Measurements from ENCODE around the gene RELN.

- TF ChIP-seq CTCF (tag by site-specific recombination; IDR thresholded peaks at IDR 0.05), result no peak
- TF ChIP-seq ZNF707 (tag by site-specific recombination; IDR thresholded peaks at IDR 0.05), result no peak
- no peak for TF ChIP-seq ZNF223 (tag by site-specific recombination; IDR thresholded peaks at IDR 0.05)
- TF ChIP-seq ZNF302 (tag by site-specific recombination; IDR thresholded peaks at IDR 0.05; ENCODE audit: low read depth), result no peak
- TF ChIP-seq ZBTB48 (tag by site-specific recombination; IDR thresholded peaks at IDR 0.05), result no peak
- no peak for TF ChIP-seq ZNF366 (tag by site-specific recombination; conservative IDR thresholded peaks at IDR 0.05)
- no peak for TF ChIP-seq ZNF596 (tag by site-specific recombination; IDR thresholded peaks at IDR 0.05)
- no peak for TF ChIP-seq ZNF121 (tag by site-specific recombination; IDR thresholded peaks at IDR 0.05)
- no peak for TF ChIP-seq ZNF292 (tag by site-specific recombination; IDR thresholded peaks at IDR 0.05; ENCODE audit: borderline replicate concordance, low read depth)
- TF ChIP-seq ZNF391 (tag by site-specific recombination; IDR thresholded peaks at IDR 0.05; ENCODE audit: borderline replicate concordance, low read depth), result no peak
- TF ChIP-seq ZNF837 (tag by site-specific recombination; IDR thresholded peaks at IDR 0.05), result no peak
- no peak for TF ChIP-seq ZIC2 (tag by site-specific recombination; IDR thresholded peaks at IDR 0.05)
- TF ChIP-seq ZBTB20 (tag by site-specific recombination; IDR thresholded peaks at IDR 0.05), result no peak
Observed at GRCh38 chr7:103867874-103868273, 121.6 kb downstream of the RELN start.

Data from HEK293 (cell line).